SK-N-SH (cell line): ENCODE data around the gene SMIM41. TPM values are rescaled to one million over a fixed set of nuclear protein-coding genes. Genes with fewer than 3 reads are reported as not detected.

Source experiments
- CTCF ChIA-PET: fragments of 300-600, 350-600 bp; formaldehyde crosslinking; extraction: SDS; loops from one replicate; lab custom pipeline; 2021; lab: Yijun Ruan, JAX
- POLR2A ChIA-PET: fragments of 350-600 bp; sonication (Branson Sonifier 250); formaldehyde crosslinking; extraction: SDS; loops from one replicate; lab custom pipeline; 2020; ENCODE audit warnings: antibody characterized with exemption, inconsistent platforms; lab: Yijun Ruan, JAX
- DNase-seq: peaks from one replicate; pipeline ENCODE4 v3.0.0; 2012
- H2AFZ ChIP-seq: fragments of 200-600 bp; sonication (generic); 2 replicates; pipeline ENCODE4 v1.8.1; 2016; ENCODE audit warnings: antibody characterized with exemption, mild to moderate bottlenecking, low read depth
- H3F3A ChIP-seq: fragments of 200-600 bp; sonication (generic); replicated peaks from 2 replicates; pipeline ENCODE3; 2016; ENCODE audit warnings: antibody characterized with exemption, mild to moderate bottlenecking; ENCODE audit not compliant: insufficient read depth
- H3K27ac ChIP-seq, 2 experiments: fragments of 200-500 bp in 1 of 2; fragments of 200-600 bp in 1 of 2; sonication (Bioruptor generic) in 1 of 2; sonication (generic), shearing (Covaris generic) in 1 of 2; 2 replicates each; pipeline versions ENCODE4 v1.5.1 to v1.6.1; 2014 to 2016; ENCODE audit warnings: low read depth in 2 of 2, inconsistent platforms in 1 of 2, low read length in 1 of 2, mild to moderate bottlenecking in 1 of 2, mixed read lengths in 1 of 2
- H3K27me3 ChIP-seq: fragments of 200-600 bp; sonication (generic), shearing (Covaris generic); 2 replicates; pipeline ENCODE4 v1.6.1; 2016; ENCODE audit warnings: mixed run types; ENCODE audit not compliant: insufficient read depth
- H3K36me3 ChIP-seq, 2 experiments: fragments of 200-500 bp in 1 of 2; fragments of 200-600 bp in 1 of 2; sonication (Bioruptor generic) in 1 of 2; sonication (generic) in 1 of 2; replicated peaks in 1 of 2; 2 replicates each; pipeline versions ENCODE3 to v1.5.1; 2014 to 2016; ENCODE audit warnings: low read length in 1 of 2, mild to moderate bottlenecking in 1 of 2; ENCODE audit not compliant: insufficient read depth in 2 of 2, control insufficient read depth in 1 of 2
- H3K4me1 ChIP-seq, 2 experiments: fragments of 200-500 bp in 1 of 2; fragments of 200-600 bp in 1 of 2; sonication (Bioruptor generic) in 1 of 2; sonication (generic), shearing (Covaris generic) in 1 of 2; 2 replicates each; pipeline versions ENCODE4 v1.5.1 to v1.6.1; 2014 to 2016; ENCODE audit warnings: low read depth in 1 of 2, low read length in 1 of 2, mixed run types in 1 of 2; ENCODE audit not compliant: insufficient read depth in 2 of 2, control insufficient read depth in 1 of 2
- H3K4me2 ChIP-seq: fragments of 200-600 bp; sonication (generic), shearing (Covaris generic); 2 replicates; pipeline ENCODE4 v1.6.1; 2017; ENCODE audit warnings: mixed run types
- H3K4me3 ChIP-seq, 2 experiments: fragments of 200-500 bp in 1 of 2; fragments of 200-600 bp in 1 of 2; sonication (Bioruptor generic) in 1 of 2; sonication (generic), shearing (Covaris generic) in 1 of 2; 2 replicates each; pipeline versions ENCODE4 v1.5.1 to v1.8.1; 2014 to 2016; ENCODE audit warnings: low read depth in 2 of 2, inconsistent platforms in 1 of 2, low read length in 1 of 2, mild to moderate bottlenecking in 1 of 2, mixed read lengths in 1 of 2, moderate library complexity in 1 of 2
- H3K79me2 ChIP-seq: fragments of 200-600 bp; sonication (generic); 2 replicates; pipeline ENCODE4 v1.8.1; 2017; ENCODE audit warnings: mild to moderate bottlenecking; ENCODE audit not compliant: insufficient read depth
- H3K9ac ChIP-seq: fragments of 200-600 bp; sonication (generic); 2 replicates; pipeline ENCODE4 v1.6.1; 2017; ENCODE audit warnings: mixed run types
- H3K9me2 ChIP-seq: fragments of 200-600 bp; sonication (generic); 2 replicates; pipeline ENCODE4 v1.6.1; 2017; ENCODE audit warnings: mixed run types
- H3K9me3 ChIP-seq: fragments of 200-600 bp; sonication (generic); 2 replicates; pipeline ENCODE4 v1.6.1; 2017; ENCODE audit warnings: mixed run types, mild to moderate bottlenecking, moderate library complexity
- H4K20me1 ChIP-seq: fragments of 200-600 bp; sonication (generic); 2 replicates; pipeline ENCODE4 v1.6.1; 2017; ENCODE audit warnings: mild to moderate bottlenecking, mixed run types; ENCODE audit not compliant: insufficient read depth
- CHD2 ChIP-seq: fragments of 150-350 bp; IDR thresholded peaks from 2 replicates; pipeline ENCODE4 v1.6.1; 2018; ENCODE audit warnings: low read length; ENCODE audit not compliant: partially characterized antibody
- EP300 ChIP-seq, 2 experiments: IDR thresholded peaks; 2 replicates each; pipeline versions ENCODE4 v1.4.0 to v1.6.1; 2012; ENCODE audit warnings: borderline replicate concordance in 1 of 2, low read depth in 1 of 2, low read length in 1 of 2
- FOXJ3 ChIP-seq: sonication (generic); formaldehyde crosslinking; IDR thresholded peaks from 2 replicates; pipeline ENCODE4 v1.5.1; 2020; ENCODE audit warnings: mild to moderate bottlenecking, missing genetic modification reagents
- GABPA ChIP-seq: IDR thresholded peaks from 2 replicates; pipeline ENCODE4 v1.4.0; 2012; ENCODE audit warnings: low read depth, mild to moderate bottlenecking
- GATA2 ChIP-seq: sonication (generic); formaldehyde crosslinking; IDR thresholded peaks from 2 replicates; pipeline ENCODE4 v1.5.0; 2020; ENCODE audit warnings: mild to moderate bottlenecking, missing genetic modification reagents
- JUND ChIP-seq: IDR thresholded peaks from 2 replicates; pipeline ENCODE4 v1.4.0; 2012
- POLR2AphosphoS5 ChIP-seq: IDR thresholded peaks from 2 replicates; pipeline ENCODE4 v1.6.1; 2012; ENCODE audit warnings: low read depth, low read length
- RFX5 ChIP-seq: IDR thresholded peaks from 2 replicates; pipeline ENCODE4 v1.6.1; 2012; ENCODE audit warnings: mild to moderate bottlenecking, improper control_type of control experiment, low read length
- SIN3A ChIP-seq: IDR thresholded peaks from 2 replicates; pipeline ENCODE4 v1.6.1; 2012; ENCODE audit warnings: low read depth, mild to moderate bottlenecking, low read length, moderate library complexity, borderline replicate concordance
- TCF12 ChIP-seq: IDR thresholded peaks from 2 replicates; pipeline ENCODE4 v1.4.0; 2012
- TEAD4 ChIP-seq: IDR thresholded peaks from 2 replicates; pipeline ENCODE4 v1.4.0; 2012; ENCODE audit warnings: mild to moderate bottlenecking, borderline replicate concordance; ENCODE audit not compliant: insufficient read depth
- YY1 ChIP-seq: IDR thresholded peaks from 2 replicates; pipeline ENCODE4 v1.4.0; 2012; ENCODE audit warnings: low read depth, mild to moderate bottlenecking
- WGBS: methylation state at CpG from one replicate; pipeline ENCODE4 v1.1.6; 2017; ENCODE audit warnings: low lambda C conversion rate; 5-methylcytosine and 5-hydroxymethylcytosine counted together
- polyA plus RNA-seq, 3 experiments: library from polyadenylated mRNA; depleted of rRNA; stranded (reverse); fragments of >200 nt; gene quantifications; 2 replicates each; pipeline ENCODE4 v1.2.3, GENCODE V29; 2012
- TF ChIP-seq, protein P1 (sequence below): fragments of 150-350 bp; IDR thresholded peaks from 2 replicates; pipeline ENCODE4 v1.6.1; 2017; ENCODE audit warnings: antibody characterized with exemption, low read length, low read depth, borderline replicate concordance
- TF ChIP-seq, protein P2 (sequence below): IDR thresholded peaks from 2 replicates; pipeline ENCODE4 v1.4.0; 2012; ENCODE audit warnings: low read depth
- TF ChIP-seq, protein P3 (sequence below): IDR thresholded peaks from 2 replicates; pipeline ENCODE4; 2012
- TF ChIP-seq, protein P4 (sequence below): IDR thresholded peaks from 2 replicates; pipeline ENCODE4 v1.6.1; 2012; ENCODE audit warnings: mild to moderate bottlenecking, low read depth, low read length, moderate library complexity
- TF ChIP-seq, protein P5 (sequence below): fragments of 200-600 bp; sonication (generic); IDR thresholded peaks from 2 replicates; pipeline ENCODE4 v1.6.1; 2017; ENCODE audit warnings: antibody characterized with exemption, mild to moderate bottlenecking, moderate library complexity

SMIM41 gene
- polyA plus RNA-seq, 1 of the 3 experiments (the other 2 are of a cell fraction): not detected

DNA sequence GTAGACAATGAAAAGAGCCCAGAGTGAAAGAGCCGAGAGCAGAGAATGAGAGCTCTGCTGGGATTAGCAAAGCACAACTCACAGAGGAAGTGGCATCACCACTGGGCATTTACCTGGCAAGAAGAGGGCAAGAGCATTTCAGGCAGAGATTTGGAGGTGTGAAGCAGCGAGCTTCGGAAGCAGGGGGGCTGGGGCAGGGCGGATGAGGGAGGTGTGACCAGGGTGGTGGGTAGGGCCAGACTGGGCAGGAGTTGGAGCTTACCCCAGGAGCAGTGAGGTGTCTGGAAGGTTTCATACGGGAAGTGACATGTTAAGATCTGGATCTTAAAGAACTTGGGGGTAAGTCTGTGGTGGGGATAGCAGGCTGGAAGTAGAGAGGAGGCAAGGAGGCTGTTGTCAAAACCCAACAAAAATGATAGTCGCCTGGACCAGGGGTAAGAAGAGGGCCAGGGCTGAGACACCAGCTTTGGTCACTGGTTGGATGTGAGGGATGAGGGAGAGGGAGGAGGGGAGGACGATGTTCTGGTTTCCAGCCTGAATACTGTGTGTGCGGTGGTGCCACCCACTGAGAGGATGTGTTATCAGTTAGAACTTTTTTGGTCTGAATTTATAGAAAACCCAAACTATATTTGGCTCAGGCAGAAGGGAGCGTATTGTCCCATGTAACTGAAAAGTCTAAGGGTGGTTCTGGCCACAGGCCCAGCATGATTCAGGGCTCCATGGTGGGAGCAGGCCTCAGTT, 5.2 kb downstream of the SMIM41 start (continued):
- no peak for TF ChIP-seq YY1
- TF ChIP-seq, protein P1, sequence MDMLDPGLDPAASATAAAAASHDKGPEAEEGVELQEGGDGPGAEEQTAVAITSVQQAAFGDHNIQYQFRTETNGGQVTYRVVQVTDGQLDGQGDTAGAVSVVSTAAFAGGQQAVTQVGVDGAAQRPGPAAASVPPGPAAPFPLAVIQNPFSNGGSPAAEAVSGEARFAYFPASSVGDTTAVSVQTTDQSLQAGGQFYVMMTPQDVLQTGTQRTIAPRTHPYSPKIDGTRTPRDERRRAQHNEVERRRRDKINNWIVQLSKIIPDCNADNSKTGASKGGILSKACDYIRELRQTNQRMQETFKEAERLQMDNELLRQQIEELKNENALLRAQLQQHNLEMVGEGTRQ: no peak
- no peak for TF ChIP-seq POLR2AphosphoS5
- TF ChIP-seq GATA2 (CRISPR knock-in tag): no peak

DNA sequence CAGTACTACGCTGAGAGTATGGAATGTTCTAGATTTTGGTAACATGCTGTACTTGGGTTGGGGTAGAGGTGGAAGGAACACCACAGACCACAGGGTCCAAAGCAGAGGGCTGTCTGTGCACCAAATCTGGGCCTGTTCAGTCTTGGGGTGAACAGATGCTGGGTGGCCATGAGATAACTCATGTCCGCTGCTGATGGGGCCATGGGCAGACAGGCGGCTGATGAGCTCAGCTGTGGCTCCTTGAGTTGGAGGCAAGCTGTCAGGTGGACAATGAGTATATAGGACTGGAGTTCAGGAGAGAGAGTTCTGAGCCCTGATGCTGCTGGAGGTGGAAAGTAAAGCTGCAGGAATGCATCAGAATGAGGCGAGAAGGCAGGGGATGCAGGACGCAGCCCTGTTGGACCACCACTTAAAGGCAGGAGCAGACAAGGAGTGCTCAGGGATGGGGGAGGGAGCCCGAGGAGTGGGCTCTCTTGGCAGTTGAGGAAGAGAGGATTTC, 6.2 kb downstream of the SMIM41 start:
- H2AFZ ChIP-seq: no peak overlapping the region
- peaks cover 0 to 22% of the 10 kb centered on the region in 2 experiments; a peak in 1 of 4 replicates for H3K4me1 ChIP-seq
- no peak overlapping the region for H3K4me2 ChIP-seq
- peak; percentile 3 for DNase-seq
- H3F3A ChIP-seq: no peaks in the 10 kb centered on the region
- no peak overlapping the region for H3K27ac ChIP-seq
- no peaks in the 10 kb centered on the region for H3K36me3 ChIP-seq
- no peaks in the 10 kb centered on the region for H3K79me2 ChIP-seq
- TF ChIP-seq, protein P2, sequence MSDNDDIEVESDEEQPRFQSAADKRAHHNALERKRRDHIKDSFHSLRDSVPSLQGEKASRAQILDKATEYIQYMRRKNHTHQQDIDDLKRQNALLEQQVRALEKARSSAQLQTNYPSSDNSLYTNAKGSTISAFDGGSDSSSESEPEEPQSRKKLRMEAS: no peak
- WGBS: 77% methylated on average over 5 of the region's 6 CpGs
- no peak overlapping the region for H3K9ac ChIP-seq
- no peak overlapping the region for H3K4me3 ChIP-seq
- ChIA-PET CTCF (interaction anchor here (1.4 to 24.8 kb wide), 3 partner anchors 8 to 52 kb away, joined by 6 to 949 read pairs (median 8); no protein-coding TSS in a partner anchor), POLR2A (no interaction called here)
- H4K20me1 ChIP-seq: no peaks in the 10 kb centered on the region
- H3K9me2 ChIP-seq: no peaks in the 10 kb centered on the region
- peaks cover 10% of the 10 kb centered on the region; the same call in 1 of the 2 replicates for H3K27me3 ChIP-seq
- no peaks in the 10 kb centered on the region for H3K9me3 ChIP-seq

DNA sequence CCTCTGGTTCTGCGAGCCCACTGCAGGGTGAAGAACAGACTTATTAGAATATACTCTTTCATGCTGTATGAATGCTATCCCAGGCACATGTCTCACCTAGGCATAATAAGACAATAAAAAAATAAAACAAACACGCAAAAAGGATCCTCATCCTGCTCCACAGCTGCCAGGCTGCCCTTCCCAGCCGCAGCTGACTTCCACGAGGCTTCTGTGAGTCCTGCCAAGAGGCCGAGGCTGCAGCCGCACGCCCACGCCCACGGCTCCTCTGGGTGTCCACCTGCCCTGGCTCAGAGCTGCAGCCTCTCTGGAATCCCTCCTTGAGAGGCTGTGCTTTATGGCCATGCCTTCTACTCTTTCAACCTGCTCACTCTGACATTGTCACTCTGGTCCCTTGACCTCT, 6.9 kb downstream of the SMIM41 start:
- no peak overlapping the region for H3K9ac ChIP-seq
- peaks cover 16% of the 10 kb centered on the region for H3K27me3 ChIP-seq
- H3K9me3 ChIP-seq: no peaks in the 10 kb centered on the region
- ChIA-PET POLR2A (no interaction called here), CTCF (interaction anchor here (2.0 to 24.8 kb wide), 2 partner anchors 35 to 52 kb away, joined by 8 to 949 read pairs; no protein-coding TSS in a partner anchor)
- H3F3A ChIP-seq: no peaks in the 10 kb centered on the region
- peak; percentile 7 for DNase-seq
- H3K4me2 ChIP-seq: no peak overlapping the region
- peaks cover 0 to 16% of the 10 kb centered on the region in 2 experiments; a peak in 1 of 4 replicates for H3K4me1 ChIP-seq
- no peak overlapping the region for H3K27ac ChIP-seq
- H4K20me1 ChIP-seq: no peaks in the 10 kb centered on the region
- no peaks in the 10 kb centered on the region for H3K79me2 ChIP-seq
- H3K9me2 ChIP-seq: no peaks in the 10 kb centered on the region
- H2AFZ ChIP-seq: no peak overlapping the region
- H3K4me3 ChIP-seq: no peak overlapping the region
- H3K36me3 ChIP-seq: no peaks in the 10 kb centered on the region
- 78% methylated on average over 9 of the region's 9 CpGs for WGBS
- TF ChIP-seq GABPA: no peak
- TF ChIP-seq TEAD4: no peak
- TF ChIP-seq JUND: no peak
- no peak for TF ChIP-seq SIN3A
- TF ChIP-seq RFX5: no peak
- TF ChIP-seq, protein P3, sequence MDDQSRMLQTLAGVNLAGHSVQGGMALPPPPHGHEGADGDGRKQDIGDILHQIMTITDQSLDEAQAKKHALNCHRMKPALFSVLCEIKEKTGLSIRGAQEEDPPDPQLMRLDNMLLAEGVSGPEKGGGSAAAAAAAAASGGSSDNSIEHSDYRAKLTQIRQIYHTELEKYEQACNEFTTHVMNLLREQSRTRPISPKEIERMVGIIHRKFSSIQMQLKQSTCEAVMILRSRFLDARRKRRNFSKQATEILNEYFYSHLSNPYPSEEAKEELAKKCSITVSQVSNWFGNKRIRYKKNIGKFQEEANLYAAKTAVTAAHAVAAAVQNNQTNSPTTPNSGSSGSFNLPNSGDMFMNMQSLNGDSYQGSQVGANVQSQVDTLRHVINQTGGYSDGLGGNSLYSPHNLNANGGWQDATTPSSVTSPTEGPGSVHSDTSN: no peak
- TF ChIP-seq, protein P4, sequence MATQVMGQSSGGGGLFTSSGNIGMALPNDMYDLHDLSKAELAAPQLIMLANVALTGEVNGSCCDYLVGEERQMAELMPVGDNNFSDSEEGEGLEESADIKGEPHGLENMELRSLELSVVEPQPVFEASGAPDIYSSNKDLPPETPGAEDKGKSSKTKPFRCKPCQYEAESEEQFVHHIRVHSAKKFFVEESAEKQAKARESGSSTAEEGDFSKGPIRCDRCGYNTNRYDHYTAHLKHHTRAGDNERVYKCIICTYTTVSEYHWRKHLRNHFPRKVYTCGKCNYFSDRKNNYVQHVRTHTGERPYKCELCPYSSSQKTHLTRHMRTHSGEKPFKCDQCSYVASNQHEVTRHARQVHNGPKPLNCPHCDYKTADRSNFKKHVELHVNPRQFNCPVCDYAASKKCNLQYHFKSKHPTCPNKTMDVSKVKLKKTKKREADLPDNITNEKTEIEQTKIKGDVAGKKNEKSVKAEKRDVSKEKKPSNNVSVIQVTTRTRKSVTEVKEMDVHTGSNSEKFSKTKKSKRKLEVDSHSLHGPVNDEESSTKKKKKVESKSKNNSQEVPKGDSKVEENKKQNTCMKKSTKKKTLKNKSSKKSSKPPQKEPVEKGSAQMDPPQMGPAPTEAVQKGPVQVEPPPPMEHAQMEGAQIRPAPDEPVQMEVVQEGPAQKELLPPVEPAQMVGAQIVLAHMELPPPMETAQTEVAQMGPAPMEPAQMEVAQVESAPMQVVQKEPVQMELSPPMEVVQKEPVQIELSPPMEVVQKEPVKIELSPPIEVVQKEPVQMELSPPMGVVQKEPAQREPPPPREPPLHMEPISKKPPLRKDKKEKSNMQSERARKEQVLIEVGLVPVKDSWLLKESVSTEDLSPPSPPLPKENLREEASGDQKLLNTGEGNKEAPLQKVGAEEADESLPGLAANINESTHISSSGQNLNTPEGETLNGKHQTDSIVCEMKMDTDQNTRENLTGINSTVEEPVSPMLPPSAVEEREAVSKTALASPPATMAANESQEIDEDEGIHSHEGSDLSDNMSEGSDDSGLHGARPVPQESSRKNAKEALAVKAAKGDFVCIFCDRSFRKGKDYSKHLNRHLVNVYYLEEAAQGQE: no peak
- TF ChIP-seq EP300 (IDR thresholded peaks at IDR 0.05; ENCODE audit: borderline replicate concordance in 1 of 2, low read depth in 1 of 2, low read length in 1 of 2): no peak
- TF ChIP-seq TCF12: no peak
- TF ChIP-seq CHD2: no peak
- TF ChIP-seq GATA2 (CRISPR knock-in tag): no peak
- TF ChIP-seq, protein P5, sequence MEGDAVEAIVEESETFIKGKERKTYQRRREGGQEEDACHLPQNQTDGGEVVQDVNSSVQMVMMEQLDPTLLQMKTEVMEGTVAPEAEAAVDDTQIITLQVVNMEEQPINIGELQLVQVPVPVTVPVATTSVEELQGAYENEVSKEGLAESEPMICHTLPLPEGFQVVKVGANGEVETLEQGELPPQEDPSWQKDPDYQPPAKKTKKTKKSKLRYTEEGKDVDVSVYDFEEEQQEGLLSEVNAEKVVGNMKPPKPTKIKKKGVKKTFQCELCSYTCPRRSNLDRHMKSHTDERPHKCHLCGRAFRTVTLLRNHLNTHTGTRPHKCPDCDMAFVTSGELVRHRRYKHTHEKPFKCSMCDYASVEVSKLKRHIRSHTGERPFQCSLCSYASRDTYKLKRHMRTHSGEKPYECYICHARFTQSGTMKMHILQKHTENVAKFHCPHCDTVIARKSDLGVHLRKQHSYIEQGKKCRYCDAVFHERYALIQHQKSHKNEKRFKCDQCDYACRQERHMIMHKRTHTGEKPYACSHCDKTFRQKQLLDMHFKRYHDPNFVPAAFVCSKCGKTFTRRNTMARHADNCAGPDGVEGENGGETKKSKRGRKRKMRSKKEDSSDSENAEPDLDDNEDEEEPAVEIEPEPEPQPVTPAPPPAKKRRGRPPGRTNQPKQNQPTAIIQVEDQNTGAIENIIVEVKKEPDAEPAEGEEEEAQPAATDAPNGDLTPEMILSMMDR: no peak
- no peak for TF ChIP-seq FOXJ3
